ENCODE data around the gene CERCAM. TPM values are rescaled to one million over a fixed set of nuclear protein-coding genes. Genes with fewer than 3 reads are reported as not detected.

CERCAM gene
- total and polyA plus RNA-seq, 3 donors from 2014 or later = 19.7 to 26.0 (median 21.7) TPM

DNA sequence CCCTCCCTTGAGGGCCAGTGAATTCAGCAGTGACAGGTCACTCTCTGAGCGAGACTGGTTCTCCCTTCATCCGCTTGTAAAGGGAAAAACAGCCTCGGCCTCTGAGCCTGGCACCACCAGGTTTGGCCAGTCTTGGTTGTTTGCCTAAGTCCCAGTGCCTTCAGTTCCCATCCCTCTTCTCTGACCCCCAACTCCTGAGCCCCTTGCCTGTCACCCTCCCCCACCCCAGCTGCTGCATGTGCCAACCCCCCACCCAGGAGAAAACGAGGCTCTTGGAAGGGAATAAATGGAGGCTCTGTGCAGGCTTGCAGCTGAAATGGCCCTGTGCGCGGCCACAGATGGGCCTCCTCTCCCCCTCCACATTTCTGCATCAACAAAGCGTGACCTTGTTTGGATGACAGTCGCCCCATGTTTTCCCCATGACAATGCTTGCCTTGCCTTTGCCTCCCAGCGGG is 46.4 kb upstream of the CERCAM start:
- Histone ChIP-seq H3K27ac (no peak overlapping the region), H3K4me3 (no peak overlapping the region), H3K36me3 (ENCODE audit: low read depth, missing control alignments) (no peaks in the 10 kb centered on the region), H3K9me3 (no peaks in the 10 kb centered on the region), H3K4me1 (peaks cover 14% of the 10 kb centered on the region), H3K27me3 (no peaks in the 10 kb centered on the region)
- no peak for TF ChIP-seq POLR2A (IDR thresholded peaks at IDR 0.05)
- TF ChIP-seq, protein P1, sequence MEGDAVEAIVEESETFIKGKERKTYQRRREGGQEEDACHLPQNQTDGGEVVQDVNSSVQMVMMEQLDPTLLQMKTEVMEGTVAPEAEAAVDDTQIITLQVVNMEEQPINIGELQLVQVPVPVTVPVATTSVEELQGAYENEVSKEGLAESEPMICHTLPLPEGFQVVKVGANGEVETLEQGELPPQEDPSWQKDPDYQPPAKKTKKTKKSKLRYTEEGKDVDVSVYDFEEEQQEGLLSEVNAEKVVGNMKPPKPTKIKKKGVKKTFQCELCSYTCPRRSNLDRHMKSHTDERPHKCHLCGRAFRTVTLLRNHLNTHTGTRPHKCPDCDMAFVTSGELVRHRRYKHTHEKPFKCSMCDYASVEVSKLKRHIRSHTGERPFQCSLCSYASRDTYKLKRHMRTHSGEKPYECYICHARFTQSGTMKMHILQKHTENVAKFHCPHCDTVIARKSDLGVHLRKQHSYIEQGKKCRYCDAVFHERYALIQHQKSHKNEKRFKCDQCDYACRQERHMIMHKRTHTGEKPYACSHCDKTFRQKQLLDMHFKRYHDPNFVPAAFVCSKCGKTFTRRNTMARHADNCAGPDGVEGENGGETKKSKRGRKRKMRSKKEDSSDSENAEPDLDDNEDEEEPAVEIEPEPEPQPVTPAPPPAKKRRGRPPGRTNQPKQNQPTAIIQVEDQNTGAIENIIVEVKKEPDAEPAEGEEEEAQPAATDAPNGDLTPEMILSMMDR (IDR thresholded peaks at IDR 0.05) = no peak
- WGBS, 2 donors = 79 to 88% methylated on average over 9 of the region's 9 CpGs
- intact Hi-C loops (cut with DNase I; ENCODE audit: low total_unique reads) = loop anchor here (5.0 kb wide), 1 partner anchor 1602 kb away; no protein-coding TSS in a partner anchor
- DNase-seq = no peak

DNA sequence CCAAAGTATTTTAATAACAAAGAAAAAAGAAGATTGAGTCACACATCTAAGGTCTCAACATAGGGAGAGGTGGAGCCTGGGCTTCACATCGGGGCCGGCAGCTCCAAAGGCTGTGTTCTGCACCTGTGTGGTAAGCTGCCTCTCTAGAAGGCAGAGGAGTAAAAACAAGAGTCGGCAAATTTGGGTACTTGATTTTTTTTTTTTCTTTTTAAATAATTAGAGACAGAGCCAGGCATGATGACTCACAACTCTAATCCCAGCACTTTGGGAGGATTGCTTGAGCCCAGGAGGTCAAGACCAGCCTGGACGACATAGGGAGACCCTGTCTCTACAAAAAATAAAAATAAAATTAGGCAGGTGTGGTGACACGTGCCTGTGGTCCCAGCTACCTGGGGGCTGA is 44.8 kb upstream of the CERCAM start:
- H3K27ac ChIP-seq = no peak overlapping the region
- WGBS, 2 donors = 82 to 84% methylated on average over 5 of the region's 5 CpGs
- no peaks in the 10 kb centered on the region for H3K9me3 ChIP-seq
- H3K4me1 ChIP-seq = peaks cover 9% of the 10 kb centered on the region
- H3K27me3 ChIP-seq = no peaks in the 10 kb centered on the region
- no peak for TF ChIP-seq POLR2A (IDR thresholded peaks at IDR 0.05)
- TF ChIP-seq, protein P1 (IDR thresholded peaks at IDR 0.05) = no peak
- DNase-seq = no peak
- intact Hi-C loops (cut with DNase I; ENCODE audit: low total_unique reads) = no loop called here
- H3K4me3 ChIP-seq = no peak overlapping the region
- no peaks in the 10 kb centered on the region for H3K36me3 ChIP-seq (ENCODE audit: low read depth, missing control alignments)

DNA sequence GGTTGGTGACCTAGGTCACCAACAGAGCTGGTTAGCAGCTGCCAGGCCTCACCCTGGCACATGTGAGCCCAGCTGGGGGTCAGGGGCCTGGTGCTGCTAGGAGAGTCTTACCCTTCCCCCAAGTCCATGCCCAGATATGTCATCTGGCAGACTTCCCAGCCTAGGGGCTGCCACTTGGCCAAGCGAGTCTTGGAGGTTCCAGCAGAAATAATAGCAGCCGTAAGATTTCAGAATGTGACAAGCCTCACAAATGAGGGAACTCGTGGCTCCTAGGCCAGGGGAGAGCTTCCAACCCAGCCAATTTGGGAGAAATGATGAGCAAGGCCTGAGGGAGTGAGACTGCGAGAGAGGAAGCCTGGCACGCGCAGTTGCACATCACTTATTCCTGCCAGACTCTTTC is 38.4 kb upstream of the CERCAM start:
- no peaks in the 10 kb centered on the region for H3K9me3 ChIP-seq
- H3K36me3 ChIP-seq (ENCODE audit: low read depth, missing control alignments) = no peaks in the 10 kb centered on the region
- intact Hi-C loops (cut with DNase I; ENCODE audit: low total_unique reads) = no loop called here
- no peaks in the 10 kb centered on the region for H3K4me1 ChIP-seq
- no peaks in the 10 kb centered on the region for H3K27me3 ChIP-seq
- no peak overlapping the region for H3K4me3 ChIP-seq
- no peak overlapping the region for H3K27ac ChIP-seq
- 76 to 78% methylated on average over 5 to 6 of the region's 6 CpGs for WGBS, 2 donors
- TF ChIP-seq, protein P1 (IDR thresholded peaks at IDR 0.05) = no peak
- TF ChIP-seq POLR2A (IDR thresholded peaks at IDR 0.05) = no peak
- DNase-seq = no peak

DNA sequence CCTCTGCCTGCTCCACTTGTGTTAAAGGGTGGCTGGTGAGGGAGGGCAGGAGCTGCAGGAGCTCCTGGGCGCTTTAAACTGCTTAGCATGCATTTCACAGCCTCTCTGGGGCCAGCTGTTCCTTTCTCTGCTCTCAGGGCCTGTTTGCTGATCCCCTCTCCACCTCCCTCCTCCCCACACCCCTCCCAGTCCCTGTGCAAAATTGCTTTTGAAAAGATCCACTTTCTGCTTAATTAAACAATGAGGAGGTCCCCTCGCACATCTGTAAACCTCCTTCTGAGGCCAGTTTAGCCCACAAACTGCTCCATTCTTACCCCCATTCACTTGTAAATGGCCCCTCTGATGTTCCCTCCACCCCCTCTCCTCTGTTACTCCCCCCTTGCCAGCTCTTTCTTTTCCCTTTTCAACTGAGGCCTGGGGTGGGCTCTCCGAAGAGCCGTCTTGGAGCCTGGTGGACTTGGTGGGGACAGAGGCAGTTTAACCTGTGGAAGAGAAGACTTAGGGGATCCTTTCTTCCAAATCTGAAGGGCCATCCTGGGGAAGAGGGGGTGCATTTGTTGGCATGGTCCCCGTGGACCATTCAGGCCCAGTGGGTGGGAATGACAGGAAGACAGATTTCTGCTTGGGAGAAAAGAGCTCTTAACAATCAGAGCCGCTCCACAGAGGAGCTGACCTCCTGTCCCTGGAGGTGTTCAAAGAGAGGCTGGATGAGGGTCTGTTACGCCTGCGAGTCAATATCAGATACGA is 37.5 kb upstream of the CERCAM start:
- Histone ChIP-seq H3K36me3 (ENCODE audit: low read depth, missing control alignments) (no peaks in the 10 kb centered on the region), H3K4me3 (no peak overlapping the region), H3K4me1 (no peaks in the 10 kb centered on the region), H3K9me3 (no peaks in the 10 kb centered on the region), H3K27me3 (no peaks in the 10 kb centered on the region), H3K27ac (no peak overlapping the region)
- 85 to 88% methylated on average over 9 of the region's 9 CpGs for WGBS, 2 donors
- intact Hi-C loops (cut with DNase I; ENCODE audit: low total_unique reads) = no loop called here
- no peak for TF ChIP-seq POLR2A (IDR thresholded peaks at IDR 0.05)
- TF ChIP-seq, protein P1 (IDR thresholded peaks at IDR 0.05) = no peak
- no peak for DNase-seq

DNA sequence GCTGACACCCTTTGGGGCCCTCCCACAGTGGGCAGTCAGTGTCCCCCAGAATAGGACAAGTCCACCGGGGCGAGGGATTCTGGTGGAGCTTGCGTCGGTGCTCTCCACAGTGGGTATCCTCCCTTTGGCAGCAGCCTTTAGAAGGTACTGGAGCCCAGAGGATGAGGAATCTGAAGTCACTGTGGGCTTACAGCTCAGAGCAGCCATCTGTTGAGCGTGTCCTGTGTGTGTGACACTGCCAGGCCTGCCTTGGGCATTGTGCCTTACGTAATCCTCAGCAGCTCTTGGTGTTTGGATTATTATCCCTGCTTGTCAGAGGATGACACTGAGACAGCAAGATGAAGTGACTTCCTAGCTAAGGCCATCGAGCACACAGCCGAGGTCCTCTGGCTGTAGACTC is 36.9 kb upstream of the CERCAM start:
- intact Hi-C loops (cut with DNase I; ENCODE audit: low total_unique reads) = no loop called here
- H3K27ac ChIP-seq = no peak overlapping the region
- no peaks in the 10 kb centered on the region for H3K27me3 ChIP-seq
- DNase-seq = no peak
- no peaks in the 10 kb centered on the region for H3K9me3 ChIP-seq
- H3K36me3 ChIP-seq (ENCODE audit: low read depth, missing control alignments) = no peaks in the 10 kb centered on the region
- 81 to 89% methylated on average over 5 to 8 of the region's 8 CpGs for WGBS, 2 donors
- H3K4me3 ChIP-seq = no peak overlapping the region
- no peak for TF ChIP-seq POLR2A (IDR thresholded peaks at IDR 0.05)
- TF ChIP-seq, protein P1 (IDR thresholded peaks at IDR 0.05) = no peak
- no peaks in the 10 kb centered on the region for H3K4me1 ChIP-seq
